Gastroesophageal sphincter (tissue), 4 donors: ENCODE data around the gene CPNE4. TPM values are rescaled to one million over a fixed set of nuclear protein-coding genes. Genes with fewer than 3 reads are reported as not detected.

Experiments
- ATAC-seq: fragments of 150-250 bp; one replicate; pipeline ENCODE4 v1.9.1; 2016; ENCODE audit warnings: mild to moderate bottlenecking, moderate library complexity
- H3K27ac ChIP-seq, 4 donors: fragments of 200-600 bp; sonication (generic) in 3 of 4; 1 replicate in 3 of 4; 2 replicates in 1 of 4; pipeline ENCODE4 v1.5.1; 2016 to 2019
- H3K27me3 ChIP-seq: fragments of 200-600 bp; sonication (generic); one replicate; pipeline ENCODE4 v1.5.1; 2019
- H3K36me3 ChIP-seq, 2 donors: fragments of 200-600 bp; sonication (generic); one replicate each; pipeline ENCODE4 v1.5.1; 2019; ENCODE audit warnings: control low read depth in 1 of 2
- H3K4me1 ChIP-seq, 3 donors: fragments of 200-600 bp; sonication (generic); 1 replicate in 2 of 3; 2 replicates in 1 of 3; pipeline ENCODE4 v1.5.1; 2016 to 2019; ENCODE audit warnings: control low read depth in 2 of 3
- H3K4me3 ChIP-seq, 2 donors: fragments of 200-600 bp; sonication (generic); one replicate each; pipeline ENCODE4 v1.5.1; 2019; ENCODE audit warnings: mild to moderate bottlenecking in 1 of 2, moderate library complexity in 1 of 2
- H3K9me3 ChIP-seq, 3 donors: fragments of 200-600 bp; sonication (generic); one replicate each; pipeline ENCODE4 v1.5.1; 2017 to 2019; ENCODE audit warnings: control low read depth in 2 of 3
- EP300 ChIP-seq: sonication (generic); formaldehyde crosslinking; IDR thresholded peaks from one replicate; pipeline ENCODE4 v1.6.1; 2017; ENCODE audit warnings: antibody characterized with exemption, mild to moderate bottlenecking
- POLR2A ChIP-seq, 2 donors: fragments of 450-650 bp; IDR thresholded peaks; one replicate each; pipeline ENCODE4 v1.6.1; 2017; ENCODE audit warnings: antibody characterized with exemption in 2 of 2, mild to moderate bottlenecking in 2 of 2, moderate library complexity in 1 of 2
- POLR2AphosphoS5 ChIP-seq: sonication (generic); formaldehyde crosslinking; IDR thresholded peaks from one replicate; pipeline ENCODE4 v1.6.1; 2017; ENCODE audit warnings: antibody characterized with exemption
- WGBS, 2 donors: methylation state at CpG; one replicate each; pipeline ENCODE4 v1.1.5; 2018; ENCODE audit warnings: low coverage in 1 of 2; 5-methylcytosine and 5-hydroxymethylcytosine counted together
- total RNA-seq, 4 donors: library from RNA; depleted of rRNA; stranded (reverse); fragments of >200 nt; gene quantifications; one replicate each; pipeline ENCODE4 v1.1.0, GENCODE V29; 2016
- TF ChIP-seq, protein P1 (sequence below), 4 experiments: fragments of 200-600 bp in 2 of 4; fragments of 450-650 bp in 2 of 4; sonication (generic) in 1 of 4; IDR thresholded peaks; one replicate each; pipeline ENCODE4 v1.5.1; 2017 to 2019; ENCODE audit warnings: antibody characterized with exemption in 4 of 4, mild to moderate bottlenecking in 2 of 4, moderate library complexity in 2 of 4

The CPNE4 gene
- total RNA-seq, 4 donors from 2014 or later: not detected

DNA sequence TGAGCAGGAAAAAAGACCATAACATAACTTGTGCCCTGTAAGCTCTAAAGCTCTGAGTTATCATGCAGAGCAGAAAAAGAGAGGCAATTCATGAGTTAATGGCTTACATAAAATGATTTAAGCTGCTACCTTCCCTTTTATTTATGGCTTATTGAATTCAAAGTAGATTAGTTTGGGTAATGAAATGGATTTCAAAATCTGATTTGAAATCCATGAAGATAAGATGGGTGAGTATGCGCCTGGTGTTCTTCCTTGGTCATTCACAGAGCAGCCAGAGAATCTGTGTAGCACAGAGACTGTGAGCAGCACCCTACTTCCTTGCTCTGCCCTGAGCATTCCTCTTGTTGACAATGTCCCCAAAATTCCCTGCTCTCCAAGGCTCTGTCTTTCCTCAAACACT is 495.8 kb downstream of the CPNE4 start:
- Histone ChIP-seq H3K9me3 (no peaks in the 10 kb centered on the region), H3K4me1 (peaks cover 0 to 14% (median 5%) of the 10 kb centered on the region in 3 donors), H3K4me3 (no peak overlapping the region), H3K27ac (no peak overlapping the region), H3K27me3 (no peaks in the 10 kb centered on the region), H3K36me3 (no peaks in the 10 kb centered on the region)
- no peak for ATAC-seq
- 100% methylated on average over 1 of the region's 1 CpG for WGBS, 2 donors
- no peak for TF ChIP-seq EP300
- no peak for TF ChIP-seq POLR2AphosphoS5
- TF ChIP-seq, protein P1, sequence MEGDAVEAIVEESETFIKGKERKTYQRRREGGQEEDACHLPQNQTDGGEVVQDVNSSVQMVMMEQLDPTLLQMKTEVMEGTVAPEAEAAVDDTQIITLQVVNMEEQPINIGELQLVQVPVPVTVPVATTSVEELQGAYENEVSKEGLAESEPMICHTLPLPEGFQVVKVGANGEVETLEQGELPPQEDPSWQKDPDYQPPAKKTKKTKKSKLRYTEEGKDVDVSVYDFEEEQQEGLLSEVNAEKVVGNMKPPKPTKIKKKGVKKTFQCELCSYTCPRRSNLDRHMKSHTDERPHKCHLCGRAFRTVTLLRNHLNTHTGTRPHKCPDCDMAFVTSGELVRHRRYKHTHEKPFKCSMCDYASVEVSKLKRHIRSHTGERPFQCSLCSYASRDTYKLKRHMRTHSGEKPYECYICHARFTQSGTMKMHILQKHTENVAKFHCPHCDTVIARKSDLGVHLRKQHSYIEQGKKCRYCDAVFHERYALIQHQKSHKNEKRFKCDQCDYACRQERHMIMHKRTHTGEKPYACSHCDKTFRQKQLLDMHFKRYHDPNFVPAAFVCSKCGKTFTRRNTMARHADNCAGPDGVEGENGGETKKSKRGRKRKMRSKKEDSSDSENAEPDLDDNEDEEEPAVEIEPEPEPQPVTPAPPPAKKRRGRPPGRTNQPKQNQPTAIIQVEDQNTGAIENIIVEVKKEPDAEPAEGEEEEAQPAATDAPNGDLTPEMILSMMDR (IDR thresholded peaks at IDR 0.05): no peak
- no peak for TF ChIP-seq POLR2A (IDR thresholded peaks at IDR 0.05)

DNA sequence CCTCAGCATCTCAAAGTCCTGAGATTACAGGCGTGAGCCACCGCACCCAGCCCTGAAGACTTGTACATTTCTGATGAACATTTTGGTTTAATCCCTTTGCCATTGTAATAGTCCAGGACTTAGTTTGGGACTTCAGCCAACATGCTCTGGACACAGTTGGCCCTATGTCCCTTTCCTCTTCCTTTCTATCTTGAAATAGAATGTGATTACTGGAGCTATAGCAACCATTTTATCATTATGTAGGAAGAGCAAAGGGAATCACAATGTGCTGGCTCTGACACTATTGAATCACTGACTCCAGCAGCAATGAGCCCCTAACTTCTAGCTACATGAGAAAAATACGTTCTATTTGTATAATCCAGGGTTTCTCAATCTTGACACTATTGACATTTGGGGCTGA is 497.3 kb downstream of the CPNE4 start:
- no peak for ATAC-seq
- Histone ChIP-seq H3K4me1 (peaks cover 0 to 5% (median 0%) of the 10 kb centered on the region in 3 donors), H3K4me3 (no peak overlapping the region), H3K27me3 (no peaks in the 10 kb centered on the region), H3K36me3 (no peaks in the 10 kb centered on the region), H3K27ac (no peak overlapping the region), H3K9me3 (no peaks in the 10 kb centered on the region)
- WGBS, 2 donors: 88 to 89% methylated on average over 3 of the region's 3 CpGs
- TF ChIP-seq, protein P1 (IDR thresholded peaks at IDR 0.05): no peak
- TF ChIP-seq POLR2AphosphoS5: no peak
- no peak for TF ChIP-seq POLR2A (IDR thresholded peaks at IDR 0.05)
- TF ChIP-seq EP300: no peak

DNA sequence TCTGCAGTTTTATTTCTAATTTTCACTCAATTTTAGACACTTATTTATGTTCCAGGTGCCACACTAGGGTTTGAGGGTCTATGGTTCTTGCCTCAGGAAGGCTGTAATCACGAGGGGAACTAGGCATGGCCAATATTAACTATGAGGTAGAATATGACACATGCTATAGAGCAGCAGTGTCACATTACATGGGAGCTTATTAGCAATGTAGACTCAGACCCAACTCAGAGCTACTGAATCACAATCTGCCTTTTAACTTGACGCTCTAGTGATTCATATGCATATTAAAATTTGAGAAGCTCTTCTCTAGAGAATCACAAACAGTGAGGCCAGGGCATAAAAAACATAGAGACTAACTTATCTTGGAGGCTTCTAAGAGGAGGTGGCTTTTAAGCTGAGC is 499.2 kb downstream of the CPNE4 start:
- Histone ChIP-seq H3K27ac (no peak overlapping the region), H3K4me1 (peaks cover 0 to under 1% (median 0%) of the 10 kb centered on the region in 3 donors), H3K36me3 (no peaks in the 10 kb centered on the region), H3K27me3 (no peaks in the 10 kb centered on the region), H3K4me3 (no peak overlapping the region), H3K9me3 (no peaks in the 10 kb centered on the region)
- TF ChIP-seq EP300: no peak
- no peak for TF ChIP-seq POLR2AphosphoS5
- TF ChIP-seq, protein P1 (IDR thresholded peaks at IDR 0.05): no peak
- no peak for TF ChIP-seq POLR2A (IDR thresholded peaks at IDR 0.05)
- WGBS, 2 donors: 56 to 67% methylated on average over 1 to 2 of the region's 2 CpGs
- ATAC-seq: no peak

DNA sequence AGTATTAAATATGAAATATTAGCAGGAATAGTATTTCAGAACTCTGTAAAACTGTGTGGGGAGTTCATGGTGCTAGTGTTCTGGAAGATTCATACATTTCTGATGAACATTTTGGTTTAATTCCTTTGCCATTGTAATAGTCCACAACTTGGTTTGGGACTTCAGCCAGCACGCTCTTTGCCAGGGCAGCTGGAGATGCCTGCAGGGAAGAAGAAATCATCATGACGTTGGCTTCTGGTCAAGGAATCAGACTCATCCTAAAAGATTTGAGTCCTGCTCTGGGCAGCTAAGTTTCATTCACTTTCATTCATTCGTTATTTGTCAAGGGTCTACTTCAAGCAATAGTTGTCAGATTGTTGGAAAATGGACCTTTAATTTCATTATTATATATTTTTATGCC is 499.7 kb downstream of the CPNE4 start:
- no peak overlapping the region for H3K27ac ChIP-seq
- H3K9me3 ChIP-seq: no peaks in the 10 kb centered on the region
- H3K27me3 ChIP-seq: no peaks in the 10 kb centered on the region
- 70 to 77% methylated on average over 3 of the region's 3 CpGs for WGBS, 2 donors
- H3K4me1 ChIP-seq: no peaks in the 10 kb centered on the region
- H3K4me3 ChIP-seq: no peak overlapping the region
- ATAC-seq: no peak
- no peaks in the 10 kb centered on the region for H3K36me3 ChIP-seq
- TF ChIP-seq POLR2A (IDR thresholded peaks at IDR 0.05) (no peak), POLR2AphosphoS5 (no peak), EP300 (no peak)
- TF ChIP-seq, protein P1 (IDR thresholded peaks at IDR 0.05): no peak

DNA sequence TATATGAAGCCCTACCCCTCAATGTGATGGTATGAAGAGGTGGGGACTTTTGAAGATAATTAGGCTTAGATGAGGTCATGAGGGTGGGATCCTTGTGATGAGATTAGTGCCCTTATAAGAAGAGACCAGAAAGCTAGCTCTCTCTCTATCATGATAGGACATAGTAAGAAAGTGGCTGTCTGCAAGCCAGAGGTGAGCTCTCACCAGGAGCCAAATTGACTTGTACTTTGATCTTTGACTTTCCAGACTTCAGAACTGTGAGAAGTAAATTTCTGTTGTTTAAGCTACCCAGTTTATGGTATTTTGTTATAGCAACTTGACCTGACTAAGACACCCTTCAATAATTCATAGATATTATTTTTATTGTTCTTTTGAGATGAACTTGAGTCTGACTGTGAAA is 502.2 kb downstream of the CPNE4 start:
- no peaks in the 10 kb centered on the region for H3K9me3 ChIP-seq
- H3K36me3 ChIP-seq: no peaks in the 10 kb centered on the region
- no peak for ATAC-seq
- peaks cover 11% of the 10 kb centered on the region for H3K27me3 ChIP-seq
- H3K4me3 ChIP-seq: no peak overlapping the region
- H3K4me1 ChIP-seq: no peaks in the 10 kb centered on the region
- TF ChIP-seq POLR2AphosphoS5: no peak
- TF ChIP-seq POLR2A (IDR thresholded peaks at IDR 0.05): no peak
- TF ChIP-seq EP300: no peak
- TF ChIP-seq, protein P1 (IDR thresholded peaks at IDR 0.05): no peak
- H3K27ac ChIP-seq: no peak overlapping the region
